ENCODE results near the gene SNCAIP.

SNCAIP gene

DNA sequence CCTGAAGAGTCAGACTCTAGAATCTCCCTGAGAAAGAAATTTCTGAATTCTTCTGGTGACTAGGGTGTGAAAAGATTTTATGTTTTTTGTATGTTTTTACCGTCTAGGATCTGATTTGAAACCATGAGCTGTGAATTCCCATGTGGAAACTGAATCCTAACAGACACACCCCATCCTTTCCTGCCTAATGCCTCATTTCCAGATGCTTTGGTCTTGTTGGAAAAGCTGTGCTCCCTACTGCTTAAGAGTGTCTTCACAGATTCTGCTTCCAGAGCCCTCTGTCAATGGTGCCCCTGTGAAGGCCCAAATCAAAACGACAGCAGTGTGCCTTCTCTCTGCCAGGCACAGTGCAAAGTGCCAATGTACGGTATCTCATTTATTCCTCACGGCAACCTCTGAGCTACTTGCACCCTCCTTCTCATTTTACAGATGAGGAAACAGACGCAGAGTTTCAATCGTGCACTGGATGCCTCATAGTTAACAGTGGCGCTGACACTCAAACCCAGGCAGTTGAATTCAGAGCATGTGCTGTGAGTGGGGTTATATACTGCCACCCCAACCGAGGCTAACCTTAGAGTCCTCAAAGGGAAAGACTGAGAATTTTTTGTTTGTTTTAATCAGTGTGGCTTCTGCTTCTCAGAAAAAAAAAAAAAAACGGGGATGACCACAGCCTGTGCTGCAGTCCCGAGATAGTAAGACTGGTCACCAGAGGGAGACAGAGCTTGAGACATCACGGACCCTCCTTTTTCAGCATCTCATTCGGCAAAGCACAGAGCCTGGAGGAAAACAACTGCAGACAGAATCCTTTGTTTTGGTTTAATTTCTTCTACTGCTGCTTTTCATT, 188.4 kb downstream of the SNCAIP start:
- DNase-seq (ENCODE audit: low read depth, low spot score) = peak; percentile 76

- DNase-seq (ENCODE audit: low read depth, low spot score) = no peak
Observed at GRCh38 chr5:122501089-122501435, 189.0 kb downstream of the SNCAIP start.

DNA sequence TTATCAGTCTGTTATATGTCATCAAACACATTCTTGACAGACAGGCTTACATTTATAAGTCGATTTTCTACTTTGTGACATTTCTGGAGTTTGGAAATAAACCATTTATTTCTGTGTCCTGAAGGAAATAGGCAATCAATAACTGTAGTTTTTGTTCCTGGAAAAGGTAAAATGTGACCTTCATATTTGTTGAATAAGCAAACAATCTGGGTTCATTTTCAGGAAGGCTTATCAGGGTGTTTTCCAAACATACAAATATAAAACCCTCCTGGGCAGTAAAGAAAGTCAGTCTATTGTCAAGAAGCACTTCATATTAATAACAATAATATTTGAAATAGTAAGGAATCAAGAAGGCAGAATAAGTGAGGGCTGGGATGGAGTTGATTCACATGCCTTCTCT, 195.0 kb downstream of the SNCAIP start:
- no peak for DNase-seq (ENCODE audit: low read depth, low spot score)

- no peak for DNase-seq (ENCODE audit: low read depth, low spot score)
Observed at GRCh38 chr5:122507581-122507980, 195.5 kb downstream of the SNCAIP start.

DNA sequence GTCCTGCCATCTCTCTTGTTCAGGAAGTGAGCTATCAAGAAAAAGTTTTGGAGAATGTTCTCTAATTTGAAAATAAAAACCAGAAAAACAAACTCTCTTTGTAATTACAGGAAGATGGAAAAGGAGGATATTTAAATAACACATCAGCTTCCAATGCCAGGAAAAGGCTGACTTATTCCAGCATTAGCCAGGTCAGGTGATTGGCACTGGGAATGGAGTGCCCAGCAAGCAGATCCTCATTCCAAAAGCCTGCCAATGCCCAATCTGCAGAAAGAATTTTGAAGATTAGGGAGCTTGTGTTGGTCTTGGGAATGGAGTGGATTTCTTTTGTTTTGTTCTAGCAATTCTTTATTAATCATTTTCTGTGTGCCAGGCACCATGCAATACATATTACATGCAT, 196.6 kb downstream of the SNCAIP start:
- DNase-seq (ENCODE audit: low read depth, low spot score) = no peak
